NAMALWA (cell line): ENCODE results near the gene SLC37A1.

ENCODE experiments used
- DNase-seq: peaks from one replicate; pipeline ENCODE4 v3.0.0-alpha.2; 2015; ENCODE audit warnings: low spot score

SLC37A1 gene

DNA sequence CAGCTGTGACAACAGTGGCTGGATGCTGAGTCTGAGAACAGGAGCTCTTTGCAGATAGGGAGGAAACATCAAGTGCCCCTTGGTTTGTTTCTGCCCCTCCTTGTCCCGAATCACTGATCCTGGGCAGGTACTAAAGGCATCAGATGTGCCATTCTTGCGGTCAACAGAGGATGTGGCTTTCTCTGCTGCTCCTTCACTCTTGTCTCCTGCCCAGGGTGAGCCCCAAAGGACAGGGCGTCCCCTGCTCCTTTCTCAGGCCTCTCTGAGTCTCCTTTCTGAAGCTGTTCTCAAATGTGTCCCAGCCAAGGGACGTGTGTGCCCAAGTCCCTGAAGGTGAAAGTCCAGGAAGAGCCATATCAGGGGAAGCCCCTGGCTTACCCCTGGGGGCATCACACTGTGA lies 31.7 kb downstream of the SLC37A1 start:
- DNase-seq = no peak

DNA sequence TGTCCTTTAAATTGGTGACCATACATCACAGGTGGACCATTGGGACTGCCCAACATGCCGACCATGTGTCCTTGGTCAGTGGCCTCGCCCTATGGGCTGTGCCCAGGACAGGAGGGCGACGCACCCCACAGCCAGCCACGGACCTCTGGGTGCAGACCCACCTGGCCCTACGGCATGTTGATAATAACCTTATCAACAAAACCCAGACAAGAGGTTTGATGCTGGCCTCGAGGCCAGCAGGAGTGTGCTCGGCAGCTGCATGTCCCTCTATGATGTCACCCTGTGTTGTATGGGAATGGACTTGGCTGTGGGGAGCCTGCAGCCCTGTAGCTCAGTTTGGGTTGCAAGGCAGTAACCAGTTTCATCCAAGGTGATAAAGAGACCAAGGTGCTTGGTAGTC lies 32.1 kb downstream of the SLC37A1 start:
- DNase-seq = no peak

DNA sequence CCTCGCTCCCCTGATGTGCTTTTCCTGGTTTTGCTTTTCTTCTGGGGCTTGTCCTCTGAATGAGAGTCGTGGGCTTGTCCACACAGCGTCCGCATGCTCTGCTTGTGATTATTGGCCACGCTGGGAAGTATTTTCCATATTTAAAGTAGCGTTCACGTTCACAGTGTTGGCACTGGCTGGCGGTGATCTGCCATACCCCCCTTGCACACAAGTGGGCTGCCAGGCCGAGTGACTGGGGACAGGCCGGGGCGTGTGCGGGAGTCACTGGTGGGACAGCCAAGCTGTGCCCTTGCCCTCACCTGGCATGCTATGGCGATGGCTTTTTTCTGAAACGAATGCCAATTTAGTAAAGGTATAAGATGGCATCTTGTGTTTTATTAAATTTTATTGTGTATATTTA lies 32.8 kb downstream of the SLC37A1 start:
- no peak for DNase-seq

DNA sequence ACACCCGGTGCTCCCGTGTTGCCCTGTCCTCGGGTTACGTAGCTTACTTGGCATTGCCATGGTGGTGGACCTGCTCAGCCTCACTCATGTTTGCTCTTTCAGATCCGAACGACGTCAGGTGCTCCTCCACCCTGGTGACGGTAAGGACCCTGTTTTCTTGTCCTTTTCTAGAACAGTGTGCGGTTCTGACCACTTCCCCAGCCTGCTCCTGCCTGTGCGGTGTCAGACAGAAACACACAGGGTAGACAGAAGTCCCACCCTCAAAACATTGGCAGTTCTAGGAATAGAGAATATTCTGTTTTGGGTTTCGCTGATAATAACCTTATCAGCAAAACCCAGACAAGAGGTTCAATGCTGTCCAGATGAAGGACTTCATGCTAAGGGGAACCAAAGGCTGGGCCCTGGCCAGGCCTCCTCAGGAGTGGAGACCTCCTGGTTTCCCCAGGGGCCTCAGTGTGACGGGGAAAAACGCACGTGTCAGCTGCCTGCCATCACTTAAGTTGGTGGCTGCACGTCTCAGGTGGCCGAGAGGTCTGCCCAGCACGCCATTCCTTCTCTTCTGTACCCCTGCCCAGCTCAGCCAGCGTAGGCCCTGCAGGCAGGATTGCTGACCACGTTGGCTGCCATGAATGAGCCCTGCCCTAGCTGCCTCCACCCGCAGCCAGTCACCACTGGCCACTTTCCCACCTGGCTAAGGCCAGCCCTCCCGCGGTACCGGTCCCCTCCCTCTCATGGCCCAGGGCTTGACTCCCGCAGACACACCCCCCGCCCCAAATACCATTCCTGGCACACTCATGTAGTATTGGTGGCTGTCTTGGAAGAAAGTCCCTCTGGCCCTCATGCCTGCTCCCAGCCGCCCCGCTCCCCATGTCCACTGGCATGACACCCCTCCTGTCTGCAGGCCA lies 33.6 kb downstream of the SLC37A1 start:
- DNase-seq = no peak

DNA sequence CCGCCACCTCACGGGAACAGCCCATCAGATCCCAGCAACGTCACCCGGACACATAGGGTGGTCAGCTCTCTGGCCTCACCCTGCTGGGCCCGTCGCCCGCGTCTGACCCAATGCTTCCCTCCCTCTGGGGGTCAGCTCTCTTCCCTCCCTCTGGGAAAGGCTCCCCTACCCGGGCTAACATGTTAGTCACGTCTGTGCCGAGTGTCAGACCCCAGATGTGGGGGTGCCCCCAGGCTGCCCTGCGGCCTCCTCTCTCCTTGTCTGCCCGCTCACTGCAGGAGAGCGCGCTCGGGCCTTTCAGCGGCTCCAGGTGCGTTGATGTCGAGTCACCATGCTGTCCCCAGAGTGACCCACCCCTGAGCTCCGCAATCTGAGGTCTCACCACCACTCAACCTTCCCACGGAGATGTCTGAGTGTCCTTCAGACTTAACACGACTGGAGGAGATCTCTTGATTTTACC lies 34.3 kb downstream of the SLC37A1 start:
- no peak for DNase-seq

DNA sequence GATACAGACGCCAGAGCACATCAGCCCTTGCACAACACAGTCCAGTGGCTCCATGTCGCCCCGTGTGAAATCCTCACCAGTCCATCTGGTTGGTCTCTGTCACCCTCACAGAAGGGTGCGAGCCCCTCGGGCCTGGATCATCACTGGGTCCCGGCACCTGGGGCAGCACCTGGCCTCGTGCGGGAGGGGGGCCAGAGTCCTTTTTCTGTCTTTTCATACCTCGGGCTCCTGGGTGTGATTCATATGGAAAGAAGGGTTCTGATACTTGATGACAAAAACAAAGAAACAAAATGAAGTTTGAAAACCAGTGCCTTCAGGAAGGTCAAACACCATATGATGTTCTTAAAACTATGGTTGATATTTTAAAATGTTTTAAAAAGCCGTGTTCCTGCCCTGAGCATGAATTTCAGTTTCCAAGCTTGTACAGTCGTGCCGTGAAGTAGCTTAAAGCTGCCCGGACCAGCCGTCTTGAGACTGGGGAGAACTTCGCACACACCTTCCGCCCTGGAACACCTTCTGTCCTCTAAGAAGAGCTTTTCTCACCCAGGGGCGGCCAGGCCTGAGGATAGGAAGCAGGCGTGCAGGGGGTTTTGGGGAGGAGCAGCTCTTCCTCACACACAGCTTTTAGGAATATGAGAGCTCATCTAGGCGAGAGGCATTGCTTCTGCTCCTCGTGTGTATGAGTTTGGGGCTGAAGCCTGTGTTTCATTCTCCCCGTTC lies 35.2 kb downstream of the SLC37A1 start:
- DNase-seq = no peak

DNA sequence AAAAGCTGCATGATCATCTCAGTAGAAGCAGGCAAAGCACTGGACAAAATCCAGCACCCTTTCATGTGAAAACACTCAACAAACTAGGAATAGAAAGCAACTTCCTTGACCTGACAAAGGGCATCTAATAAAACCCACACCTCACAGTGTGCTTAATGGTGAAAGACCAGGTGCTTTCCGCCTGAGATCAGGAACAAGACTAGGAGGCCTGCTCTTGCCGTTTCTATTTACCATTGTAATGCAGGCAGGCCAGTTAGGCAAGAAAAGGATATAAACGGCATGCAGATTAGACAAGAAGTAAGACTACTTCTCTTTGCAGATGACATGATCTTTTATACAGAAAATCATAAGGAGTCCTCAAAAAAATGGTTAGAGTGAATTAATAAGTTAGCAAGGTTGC lies 37.2 kb downstream of the SLC37A1 start:
- DNase-seq = no peak

DNA sequence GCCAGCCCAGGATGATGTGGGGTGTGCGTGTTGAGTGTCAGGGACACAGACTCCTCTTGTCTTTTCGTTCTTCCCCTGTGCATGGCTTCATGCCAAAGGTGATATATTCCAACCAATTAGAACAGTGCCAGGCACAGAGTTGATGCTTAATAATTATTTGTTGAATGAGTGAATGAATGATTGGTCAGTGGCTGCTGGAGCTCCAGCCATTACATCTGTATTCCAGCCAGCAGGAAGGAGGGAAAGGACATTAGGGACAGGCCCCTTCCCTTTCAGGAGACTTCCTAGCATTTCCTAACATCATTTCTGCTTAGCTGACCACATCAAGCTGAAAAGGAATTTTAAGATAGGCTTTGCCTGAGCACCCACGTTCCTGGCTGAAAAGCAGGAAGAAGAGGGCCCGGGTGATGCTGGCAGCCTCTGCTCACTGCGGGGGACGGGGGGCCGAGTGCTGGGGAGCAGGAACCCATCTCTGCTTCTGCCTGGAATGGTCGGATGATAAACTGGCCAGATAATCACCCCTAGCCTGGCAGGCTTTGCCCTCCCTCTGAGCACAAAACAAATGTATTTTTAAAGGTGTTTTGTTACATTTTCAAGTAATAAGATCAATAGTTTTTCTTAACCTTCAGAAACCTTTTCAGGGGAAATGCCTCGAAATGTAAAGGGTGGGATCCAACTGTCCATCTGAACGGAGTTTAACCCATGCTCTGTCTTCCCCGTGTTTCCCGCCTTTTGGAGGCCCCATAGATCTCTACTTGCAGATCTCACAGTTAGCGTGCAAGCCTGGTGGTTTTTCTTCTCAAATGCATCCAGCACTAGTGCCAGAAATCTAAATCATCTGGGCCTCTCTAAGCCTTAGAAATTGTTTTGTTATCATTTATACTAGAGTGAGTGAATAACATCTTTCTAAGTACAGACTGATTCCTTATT lies 39.0 kb downstream of the SLC37A1 start:
- no peak for DNase-seq

DNA sequence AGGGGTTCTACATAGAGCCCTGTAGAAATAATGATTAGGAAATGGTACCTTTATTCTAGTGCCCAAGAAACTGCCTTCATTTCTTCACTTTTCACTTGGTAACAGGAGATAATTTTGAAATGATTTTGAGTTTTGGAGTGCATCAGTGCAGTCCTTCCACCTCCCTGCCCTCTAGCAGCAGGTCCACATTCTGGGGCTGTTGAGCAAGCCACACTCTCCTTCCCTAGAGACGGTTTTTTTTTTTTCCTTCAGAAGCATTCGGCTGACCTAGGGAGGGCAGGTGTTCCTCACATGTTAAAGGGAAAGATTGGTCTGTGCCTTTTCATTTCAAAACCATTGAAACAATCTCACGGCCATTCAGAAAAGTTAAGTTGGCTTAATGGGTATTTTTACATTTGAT lies 39.8 kb downstream of the SLC37A1 start:
- DNase-seq = peak; percentile 52

DNA sequence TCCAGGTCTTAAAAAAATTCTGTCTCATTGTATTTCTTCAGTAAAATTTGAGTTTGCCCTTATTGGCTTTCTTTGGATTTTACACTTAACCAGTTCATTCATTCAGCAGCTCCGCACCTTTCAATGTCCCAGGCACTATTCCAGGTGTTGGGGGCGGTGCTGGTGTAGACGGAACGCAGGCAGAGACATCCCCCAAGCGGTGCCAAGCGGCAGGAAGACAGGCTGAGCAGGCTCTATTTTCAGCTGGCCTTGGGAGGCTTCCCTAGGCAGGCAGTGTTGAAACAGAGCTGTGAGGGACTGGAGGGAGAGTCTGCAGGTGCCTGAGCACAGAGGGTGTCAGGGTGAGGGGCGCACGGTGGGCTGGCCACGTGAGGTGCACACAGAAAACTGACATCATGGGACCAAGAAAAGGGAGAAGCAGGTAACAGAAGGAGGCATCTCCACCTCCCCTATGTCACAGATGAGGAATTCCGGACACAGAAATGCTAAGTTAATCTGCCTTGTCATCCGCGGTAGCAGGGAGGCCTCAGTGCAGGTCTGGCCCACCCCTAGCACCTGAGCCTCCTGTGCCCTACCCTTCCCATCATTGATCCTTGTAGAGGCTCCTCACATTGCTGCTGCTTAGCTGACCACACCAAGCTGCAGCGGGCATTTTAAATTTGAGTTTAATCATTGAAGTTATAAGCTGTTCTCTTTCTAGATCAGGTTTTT lies 40.8 kb downstream of the SLC37A1 start:
- DNase-seq = no peak

DNA sequence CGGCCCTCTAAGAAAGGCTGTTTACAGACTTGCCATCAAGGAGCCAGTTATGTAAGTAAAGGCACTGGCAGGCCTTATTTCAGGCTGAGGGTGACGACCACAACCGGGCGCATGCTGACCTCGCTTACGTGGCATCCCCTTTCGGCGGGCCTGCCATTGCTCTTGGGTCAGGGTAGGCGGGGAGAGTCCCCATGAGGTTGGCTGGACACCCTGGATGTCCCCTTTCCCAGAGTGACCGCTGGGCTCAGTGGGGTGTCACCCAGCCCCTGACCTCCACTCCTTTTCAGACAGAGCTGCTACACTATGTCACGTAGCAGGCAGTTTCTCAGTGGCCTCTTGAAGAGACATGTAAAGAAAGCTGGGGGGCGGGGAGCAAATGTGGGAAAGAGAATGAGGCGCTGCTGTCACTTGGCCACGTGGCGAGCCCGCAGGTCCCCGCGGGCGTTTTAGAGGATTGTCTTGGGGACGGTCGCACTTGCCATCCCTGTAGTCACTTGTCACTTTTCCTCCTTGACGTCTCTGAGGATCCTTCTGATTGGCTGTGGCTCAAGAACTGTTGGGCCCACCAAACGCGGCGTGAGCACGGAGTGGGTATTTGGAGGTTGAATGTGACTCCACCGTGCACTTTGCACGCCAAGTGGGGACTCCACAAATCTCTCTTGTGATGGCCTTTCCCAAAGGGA lies 42.2 kb downstream of the SLC37A1 start:
- no peak for DNase-seq

DNA sequence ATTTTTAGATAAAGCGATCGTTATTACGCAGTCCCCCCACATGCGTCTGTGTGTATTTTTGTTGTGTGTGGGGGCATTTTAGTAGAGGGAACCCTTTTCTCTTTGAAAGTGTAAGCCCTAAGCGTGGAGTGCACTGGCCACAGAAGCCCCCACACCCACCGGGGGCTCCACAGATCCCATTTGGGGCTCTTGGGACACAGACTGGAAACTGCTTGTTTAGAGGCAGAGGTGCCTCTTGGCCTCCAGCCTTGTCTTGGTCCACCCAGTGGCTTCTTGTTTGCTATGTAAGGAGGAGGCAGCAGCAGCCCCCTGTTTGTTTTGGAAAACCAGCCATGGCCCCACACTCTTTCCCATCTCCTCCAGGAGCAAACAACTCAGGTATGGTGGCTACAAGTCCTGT lies 42.8 kb downstream of the SLC37A1 start:
- DNase-seq = no peak

DNA sequence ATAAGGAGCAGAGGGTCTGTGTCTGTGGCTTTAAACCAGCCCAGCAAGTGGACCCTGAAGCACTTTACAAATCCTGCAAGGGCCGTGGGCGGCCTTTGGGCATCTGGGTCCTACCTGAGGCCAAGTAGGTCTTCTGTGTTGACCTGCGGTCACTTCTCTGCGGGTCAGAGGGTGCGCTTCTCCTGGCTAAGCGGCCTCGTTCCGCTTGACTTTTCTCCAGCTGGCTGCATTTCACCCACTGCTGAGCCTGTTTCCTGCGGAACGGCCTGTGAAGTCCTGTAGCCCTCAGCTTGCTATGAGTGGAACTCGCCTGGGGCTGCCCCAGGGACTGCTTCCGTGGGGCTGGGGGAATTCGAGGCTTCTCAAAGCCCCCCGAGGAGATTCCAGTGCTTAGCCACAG lies 43.3 kb downstream of the SLC37A1 start:
- no peak for DNase-seq

DNA sequence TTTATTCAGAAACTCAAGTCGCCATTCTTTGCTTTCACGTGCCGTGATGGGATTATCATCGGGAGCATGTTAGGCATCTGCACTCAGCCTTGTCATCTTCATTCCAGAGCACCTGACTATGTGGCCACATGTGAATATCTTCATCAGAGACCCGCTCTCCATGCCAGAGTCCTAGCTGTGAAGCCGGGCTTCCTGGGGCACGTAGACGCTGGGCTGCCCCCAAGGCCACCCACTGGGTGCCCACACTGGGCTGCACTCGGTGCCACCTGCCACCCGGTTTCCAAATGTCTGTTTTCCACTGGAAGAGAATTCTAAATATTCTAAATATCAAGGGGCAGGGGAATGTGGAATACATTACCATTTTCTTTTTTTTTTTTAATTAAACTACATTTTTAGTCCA lies 43.8 kb downstream of the SLC37A1 start:
- no peak for DNase-seq

DNA sequence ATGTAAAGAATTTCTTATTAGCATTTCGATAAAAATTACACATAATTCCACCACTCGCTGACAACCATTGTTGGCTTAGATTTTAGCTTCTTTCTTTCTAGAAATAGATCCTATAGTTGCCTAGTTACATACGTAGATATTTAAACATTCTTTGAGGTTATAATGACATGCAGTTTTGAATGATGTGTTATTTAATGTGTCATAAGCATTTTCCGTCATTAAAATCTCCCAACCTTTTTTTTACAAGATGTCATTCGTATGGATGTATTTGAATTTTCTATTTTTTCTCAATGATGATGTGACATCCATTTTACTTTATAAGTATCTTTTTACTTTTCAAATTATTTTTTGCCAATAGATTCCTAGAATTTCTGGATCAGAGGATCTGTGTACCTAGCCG lies 44.7 kb downstream of the SLC37A1 start:
- DNase-seq = no peak

DNA sequence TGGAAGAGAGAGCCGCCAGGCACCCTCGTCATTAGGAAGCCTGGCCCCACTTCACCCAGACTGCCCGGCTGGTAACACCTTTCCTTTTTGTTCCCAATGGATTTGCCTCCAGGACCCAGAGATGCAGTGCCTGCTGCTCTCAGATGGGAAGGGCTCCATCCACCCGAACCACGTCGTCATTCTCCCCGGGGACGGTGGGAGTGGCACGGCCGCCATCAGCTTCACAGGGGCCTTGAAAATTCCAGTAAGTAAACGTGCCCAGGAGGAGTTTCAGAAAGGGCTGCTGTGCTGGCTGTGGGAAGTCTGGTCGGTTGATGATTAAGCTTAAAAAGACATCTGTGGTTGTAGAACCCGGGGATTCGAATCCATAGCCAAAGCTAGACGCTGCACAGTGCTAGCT lies 45.2 kb downstream of the SLC37A1 start:
- DNase-seq = no peak

DNA sequence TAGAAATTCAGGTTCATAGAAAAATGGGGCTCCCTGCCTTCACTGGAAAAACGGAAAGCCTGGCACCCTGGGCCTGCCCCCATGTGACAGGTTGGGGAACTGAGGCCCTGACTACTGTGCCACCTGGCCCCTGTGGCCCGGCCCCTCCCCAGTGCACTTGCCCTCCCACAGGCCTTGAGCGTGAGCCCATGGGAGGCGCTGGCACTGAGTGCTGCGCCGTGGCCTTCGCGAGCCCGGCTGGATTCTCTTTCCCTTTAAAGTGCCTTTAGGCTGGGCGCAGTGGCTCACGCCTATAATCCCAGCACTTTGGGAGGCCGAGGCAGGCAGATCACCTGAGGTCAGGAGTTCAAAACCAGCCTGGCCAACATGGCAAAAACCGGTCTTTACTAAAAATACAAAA lies 45.7 kb downstream of the SLC37A1 start:
- no peak for DNase-seq

DNA sequence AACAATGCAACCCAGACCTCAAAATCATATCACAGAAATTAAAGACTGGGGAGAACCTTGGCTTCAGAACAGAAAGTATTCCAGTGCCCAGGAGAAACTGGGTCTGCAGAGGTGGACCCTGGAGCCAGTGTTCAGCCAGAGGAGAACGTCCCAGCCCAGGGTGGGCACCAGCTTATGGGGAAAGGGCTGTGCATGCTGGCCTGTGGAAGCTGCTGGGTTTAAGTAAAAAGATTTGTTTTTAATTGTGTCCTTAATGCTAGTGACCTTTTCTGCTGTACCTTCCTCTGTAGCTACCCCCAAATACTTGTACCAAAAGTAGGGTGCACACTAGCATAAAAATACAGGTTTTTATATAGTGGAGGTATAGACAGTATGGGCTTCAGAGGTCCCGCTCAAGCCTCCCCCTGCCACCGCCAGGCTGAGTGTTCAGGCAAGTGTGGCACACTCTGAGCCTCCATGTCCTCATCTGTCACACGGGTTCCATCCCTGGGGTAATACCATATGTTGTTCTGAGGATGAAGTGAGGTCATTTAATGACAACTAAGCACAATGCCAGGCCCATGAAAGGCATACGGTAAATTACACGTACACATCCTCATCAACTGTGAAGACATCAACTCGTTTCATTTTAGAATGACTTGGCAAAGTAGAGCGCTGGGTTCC lies 47.0 kb downstream of the SLC37A1 start:
- DNase-seq = peak; percentile 21

DNA sequence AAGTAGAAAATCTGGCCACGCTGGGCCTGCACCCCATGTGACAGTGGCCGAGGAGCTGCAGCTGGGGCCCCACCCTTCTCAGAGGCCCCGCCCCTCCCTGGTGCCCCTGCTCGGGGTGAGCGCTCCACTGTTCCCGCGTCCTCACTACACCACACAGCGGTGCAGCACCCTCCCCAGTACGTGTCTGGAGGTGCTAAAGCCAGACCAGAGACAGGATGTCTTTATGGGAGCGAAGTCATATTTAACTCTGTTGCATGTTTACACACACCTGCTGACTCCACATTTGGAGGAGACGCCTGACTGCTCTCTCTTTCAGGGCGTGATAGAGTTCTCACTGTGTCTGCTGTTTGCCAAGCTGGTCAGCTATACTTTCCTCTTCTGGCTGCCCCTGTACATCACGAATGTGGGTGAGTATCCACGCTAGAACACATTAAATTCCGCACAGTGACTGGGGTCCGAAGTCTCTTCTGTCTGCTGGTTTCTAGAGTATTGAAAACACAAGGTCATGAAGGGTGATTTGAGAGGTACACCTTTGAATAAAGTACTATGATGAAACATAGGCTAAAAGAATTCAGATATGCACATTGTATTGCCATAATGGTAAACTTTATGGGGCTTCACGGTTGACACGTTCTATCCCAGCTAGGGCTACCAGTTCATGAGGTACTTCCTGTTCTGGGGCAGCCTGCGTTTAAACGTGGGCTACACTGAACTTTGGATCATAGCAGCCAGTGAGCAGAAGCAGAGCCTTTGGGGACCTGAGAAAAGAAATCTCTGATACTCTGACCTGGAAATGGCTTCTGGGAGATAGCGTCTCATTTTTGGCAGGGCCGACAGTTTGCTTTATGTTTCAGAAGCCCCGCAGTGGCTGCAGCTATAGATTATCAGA lies 48.4 kb downstream of the SLC37A1 start:
- DNase-seq = peak; percentile 84
